Osteocyte (in vitro differentiated cells): ENCODE data around the gene LPO. TPM values are rescaled to one million over a fixed set of nuclear protein-coding genes. Genes with fewer than 3 reads are reported as not detected.

ENCODE experiments used
- DNase-seq: peaks from one replicate; pipeline ENCODE4 v3.0.0; 2021; ENCODE audit warnings: mixed read lengths; ENCODE audit not compliant: unreplicated experiment; ENCODE audit errors: extremely low spot score
- H3K27ac Mint-ChIP-seq: one replicate; pipeline ENCODE4 v1.8.0; 2021; ENCODE audit warnings: mild to moderate bottlenecking, mixed read lengths; ENCODE audit not compliant: unreplicated experiment
- H3K27me3 Mint-ChIP-seq: one replicate; pipeline ENCODE4 v1.8.0; 2021; ENCODE audit warnings: mixed read lengths; ENCODE audit not compliant: unreplicated experiment
- H3K36me3 Mint-ChIP-seq: one replicate; pipeline ENCODE4 v1.8.0; 2021; ENCODE audit warnings: mixed read lengths; ENCODE audit not compliant: unreplicated experiment
- H3K4me1 Mint-ChIP-seq: one replicate; pipeline ENCODE4 v1.8.0; 2021; ENCODE audit warnings: mixed read lengths; ENCODE audit not compliant: unreplicated experiment
- H3K4me3 Mint-ChIP-seq: one replicate; pipeline ENCODE4 v1.8.0; 2021; ENCODE audit warnings: mild to moderate bottlenecking, moderate library complexity, mixed read lengths; ENCODE audit not compliant: unreplicated experiment
- H3K9me3 Mint-ChIP-seq: one replicate; pipeline ENCODE4 v1.8.0; 2021; ENCODE audit warnings: mixed read lengths; ENCODE audit not compliant: unreplicated experiment
- CTCF ChIP-seq: fragments of 200-600 bp; sonication (generic); IDR thresholded peaks from 2 replicates; pipeline ENCODE4 v1.5.0; 2021; ENCODE audit warnings: antibody characterized with exemption, mild to moderate bottlenecking, moderate library complexity
- total RNA-seq: library from RNA; stranded (reverse); gene quantifications from 2 replicates; pipeline ENCODE4 v1.2.1, GENCODE V29; 2021

Gene LPO
- total RNA-seq, 1 donor from 2014 or later, result not detected

- H3K27ac Mint-ChIP-seq, result no peak overlapping the region
These were observed 29.9 kb downstream of the LPO start for GRCh38 chr17:58268326-58268725.

GRCh38 chr17:58268774-58269556 lies 30.6 kb downstream of the LPO start:
- H3K36me3 Mint-ChIP-seq, result no peaks in the 10 kb centered on the region
- no peak overlapping the region for H3K27ac Mint-ChIP-seq
- no peak for TF ChIP-seq CTCF
- no peaks in the 10 kb centered on the region for H3K4me1 Mint-ChIP-seq
- H3K4me3 Mint-ChIP-seq, result no peak overlapping the region
- peak; percentile 77 for DNase-seq
- H3K27me3 Mint-ChIP-seq, result peaks cover 20% of the 10 kb centered on the region
- no peaks in the 10 kb centered on the region for H3K9me3 Mint-ChIP-seq

More at GRCh38 chr17:58268326-58268725, 29.9 kb downstream of the LPO start:
- no peaks in the 10 kb centered on the region for H3K4me1 Mint-ChIP-seq
- no peaks in the 10 kb centered on the region for H3K36me3 Mint-ChIP-seq
- DNase-seq, result peak; percentile 63
- peaks cover 23% of the 10 kb centered on the region for H3K27me3 Mint-ChIP-seq
- H3K9me3 Mint-ChIP-seq, result no peaks in the 10 kb centered on the region
- no peak overlapping the region for H3K4me3 Mint-ChIP-seq
- no peak for TF ChIP-seq CTCF

GRCh38 chr17:58269557-58270291 lies 31.3 kb downstream of the LPO start:
- H3K9me3 Mint-ChIP-seq, result no peaks in the 10 kb centered on the region
- no peaks in the 10 kb centered on the region for H3K4me1 Mint-ChIP-seq
- no peak for TF ChIP-seq CTCF
- H3K27me3 Mint-ChIP-seq, result peaks cover 14% of the 10 kb centered on the region
- H3K27ac Mint-ChIP-seq, result no peak overlapping the region
- H3K36me3 Mint-ChIP-seq, result no peaks in the 10 kb centered on the region
- no peak overlapping the region for H3K4me3 Mint-ChIP-seq
- peak; percentile 53 for DNase-seq

- no peaks in the 10 kb centered on the region for H3K4me1 Mint-ChIP-seq
- H3K9me3 Mint-ChIP-seq, result no peaks in the 10 kb centered on the region
- H3K27me3 Mint-ChIP-seq, result peaks cover 9% of the 10 kb centered on the region
- H3K27ac Mint-ChIP-seq, result no peak overlapping the region
- DNase-seq, result peak; percentile 82
- TF ChIP-seq CTCF, result no peak
- H3K36me3 Mint-ChIP-seq, result no peaks in the 10 kb centered on the region
- H3K4me3 Mint-ChIP-seq, result no peak overlapping the region
These were observed 32.3 kb downstream of the LPO start for GRCh38 chr17:58270476-58271215.
